Esophagus squamous epithelium (tissue), 5 donors: ENCODE data around the gene SLU7. TPM values are rescaled to one million over a fixed set of nuclear protein-coding genes. Genes with fewer than 3 reads are reported as not detected.

Experiments used
- DNase-seq: peaks from one replicate; lab custom pipeline; 2025; lab: John Stamatoyannopoulos, UW
- H3K27ac ChIP-seq, 4 donors: fragments of 200-600 bp; sonication (generic); one replicate each; pipeline ENCODE4 v1.5.1; 2016 to 2019; ENCODE audit warnings: mild to moderate bottlenecking in 1 of 4
- H3K27me3 ChIP-seq, 4 donors: fragments of 200-600 bp; sonication (generic); 1 replicate in 3 of 4; 2 replicates in 1 of 4; pipeline versions ENCODE4 v1.5.1 to v1.6.0; 2017 to 2021; ENCODE audit warnings: antibody characterized with exemption in 1 of 4
- H3K36me3 ChIP-seq, 3 donors: fragments of 200-600 bp; sonication (generic); one replicate each; pipeline ENCODE4 v1.5.1; 2016 to 2019
- H3K4me1 ChIP-seq, 3 donors: fragments of 200-600 bp; sonication (generic); one replicate each; pipeline ENCODE4 v1.5.1; 2017 to 2019
- H3K4me3 ChIP-seq, 4 donors: fragments of 200-600 bp; sonication (generic); 1 replicate in 3 of 4; 2 replicates in 1 of 4; pipeline ENCODE4 v1.5.1; 2016 to 2019; ENCODE audit warnings: mild to moderate bottlenecking in 2 of 4, moderate library complexity in 1 of 4
- H3K9me3 ChIP-seq, 3 donors: fragments of 200-600 bp; sonication (generic); one replicate each; pipeline ENCODE4 v1.5.1; 2016 to 2019
- POLR2A ChIP-seq, 4 donors: fragments of 450-650 bp; IDR thresholded peaks; one replicate each; pipeline ENCODE4 v1.6.1; 2017; ENCODE audit warnings: antibody characterized with exemption in 4 of 4, mild to moderate bottlenecking in 4 of 4, moderate library complexity in 3 of 4
- WGBS, 2 donors: methylation state at CpG; one replicate each; pipeline ENCODE4 v1.1.5; 2018; 5-methylcytosine and 5-hydroxymethylcytosine counted together
- intact Hi-C: fragments of 100-400 bp; cut with DNase I; formaldehyde crosslinking; loops from one replicate; pipeline ENCODE4 v1.15.0; 2022
- total RNA-seq, 4 donors: library from RNA; depleted of rRNA; stranded (reverse); fragments of >200 nt; gene quantifications; one replicate each; pipeline ENCODE4 v1.1.0, GENCODE V29; 2016
- TF ChIP-seq, protein P1 (sequence below), 6 experiments: fragments of 450-650 bp in 4 of 6; fragments of 200-600 bp in 2 of 6; sonication (generic) in 2 of 6; IDR thresholded peaks; one replicate each; pipeline ENCODE4 v1.5.1; 2016 to 2019; ENCODE audit warnings: antibody characterized with exemption in 6 of 6, mild to moderate bottlenecking in 4 of 6, moderate library complexity in 4 of 6
- donor health status: DM: yes; HTN: yes; CAD: no.

Gene SLU7
- total RNA-seq, 4 donors from 2014 or later, result 31.9 to 70.2 (median 45.1) TPM

DNA sequence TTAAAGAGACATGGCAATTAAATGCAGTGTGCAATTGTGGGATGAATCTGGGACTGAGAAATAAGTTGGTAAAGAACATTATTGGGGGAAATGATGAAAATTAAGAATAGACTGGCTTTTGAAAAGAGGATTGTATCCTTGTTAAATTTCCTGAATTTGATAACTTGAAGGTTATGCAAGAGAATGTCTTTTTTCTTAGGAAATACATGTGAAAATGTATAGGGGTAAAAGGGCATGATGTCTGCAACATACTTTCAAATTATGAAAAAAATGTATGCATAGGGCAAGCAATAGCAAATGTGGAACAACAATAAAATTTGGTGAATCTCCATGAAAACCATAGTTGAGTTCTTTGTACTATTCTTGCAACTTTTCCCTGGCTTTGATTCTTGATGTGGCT is 26.9 kb upstream of the SLU7 start:
- Histone ChIP-seq H3K36me3 (no peaks in the 10 kb centered on the region), H3K27me3 (no peaks in the 10 kb centered on the region), H3K4me1 (peaks cover 0 to 4% (median 0%) of the 10 kb centered on the region in 3 donors), H3K27ac (no peak overlapping the region), H3K4me3 (no peak overlapping the region), H3K9me3 (no peaks in the 10 kb centered on the region)
- TF ChIP-seq, protein P1, sequence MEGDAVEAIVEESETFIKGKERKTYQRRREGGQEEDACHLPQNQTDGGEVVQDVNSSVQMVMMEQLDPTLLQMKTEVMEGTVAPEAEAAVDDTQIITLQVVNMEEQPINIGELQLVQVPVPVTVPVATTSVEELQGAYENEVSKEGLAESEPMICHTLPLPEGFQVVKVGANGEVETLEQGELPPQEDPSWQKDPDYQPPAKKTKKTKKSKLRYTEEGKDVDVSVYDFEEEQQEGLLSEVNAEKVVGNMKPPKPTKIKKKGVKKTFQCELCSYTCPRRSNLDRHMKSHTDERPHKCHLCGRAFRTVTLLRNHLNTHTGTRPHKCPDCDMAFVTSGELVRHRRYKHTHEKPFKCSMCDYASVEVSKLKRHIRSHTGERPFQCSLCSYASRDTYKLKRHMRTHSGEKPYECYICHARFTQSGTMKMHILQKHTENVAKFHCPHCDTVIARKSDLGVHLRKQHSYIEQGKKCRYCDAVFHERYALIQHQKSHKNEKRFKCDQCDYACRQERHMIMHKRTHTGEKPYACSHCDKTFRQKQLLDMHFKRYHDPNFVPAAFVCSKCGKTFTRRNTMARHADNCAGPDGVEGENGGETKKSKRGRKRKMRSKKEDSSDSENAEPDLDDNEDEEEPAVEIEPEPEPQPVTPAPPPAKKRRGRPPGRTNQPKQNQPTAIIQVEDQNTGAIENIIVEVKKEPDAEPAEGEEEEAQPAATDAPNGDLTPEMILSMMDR (IDR thresholded peaks at IDR 0.05), result no peak
- DNase-seq, result no peak
- intact Hi-C loops, result loop anchor here (10.0 kb wide), 1 partner anchor 59 kb away; no protein-coding TSS in a partner anchor

DNA sequence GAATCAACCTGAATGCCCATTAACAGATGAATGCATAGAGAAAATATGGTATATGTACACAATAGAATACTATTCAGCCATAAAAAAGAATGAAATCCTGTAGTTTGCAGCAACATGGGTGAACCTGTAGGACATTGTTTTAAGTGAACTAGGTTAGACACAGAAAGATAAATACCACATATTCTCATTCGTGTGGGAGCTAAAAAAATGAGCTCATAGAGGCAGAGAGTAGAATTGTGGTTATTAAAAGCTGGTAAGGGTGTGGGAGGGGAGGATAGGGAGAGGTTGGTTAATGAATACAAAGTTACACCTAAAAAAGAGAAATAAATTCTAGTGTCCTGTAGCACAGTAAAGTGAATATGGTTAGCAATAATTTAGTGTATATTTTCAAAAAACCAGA is 26.3 kb upstream of the SLU7 start:
- Histone ChIP-seq H3K27ac (no peak overlapping the region), H3K9me3 (no peaks in the 10 kb centered on the region), H3K4me1 (peaks cover 0 to 4% (median 0%) of the 10 kb centered on the region in 3 donors), H3K27me3 (no peaks in the 10 kb centered on the region), H3K4me3 (no peak overlapping the region), H3K36me3 (no peaks in the 10 kb centered on the region)
- no peak for DNase-seq
- no peak for TF ChIP-seq POLR2A (IDR thresholded peaks at IDR 0.05)
- TF ChIP-seq, protein P1 (IDR thresholded peaks at IDR 0.05), result no peak
- intact Hi-C loops, result loop anchor here (10.0 kb wide), 1 partner anchor 60 kb away; no protein-coding TSS in a partner anchor
- WGBS, 2 donors, result 56 to 68% methylated on average over 1 of the region's 1 CpG

DNA sequence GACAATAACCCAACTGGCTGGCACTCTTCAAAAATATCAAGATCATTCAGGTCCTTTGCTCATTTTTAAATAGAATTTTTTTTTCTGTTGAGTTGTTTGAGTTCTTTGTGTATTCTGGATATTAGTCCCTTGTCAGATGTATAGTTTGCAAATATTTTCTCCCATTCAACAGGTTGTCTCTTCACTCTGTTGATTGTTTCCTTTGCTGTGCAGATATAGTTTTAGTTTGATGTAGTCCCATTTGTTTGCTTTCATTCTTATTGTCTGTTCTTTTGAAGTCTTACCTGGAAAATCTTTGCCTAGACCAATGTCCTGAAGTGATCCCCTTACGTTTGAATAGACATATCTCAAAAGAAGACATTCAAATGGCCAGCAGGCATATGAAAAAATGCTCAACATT is 25.5 kb upstream of the SLU7 start:
- Histone ChIP-seq H3K4me1 (peaks cover 0 to 4% (median 1%) of the 10 kb centered on the region in 3 donors), H3K27ac (no peak overlapping the region), H3K36me3 (no peaks in the 10 kb centered on the region), H3K27me3 (no peaks in the 10 kb centered on the region), H3K9me3 (no peaks in the 10 kb centered on the region), H3K4me3 (no peak overlapping the region)
- intact Hi-C loops, result loop anchor here (10.0 kb wide), 1 partner anchor 60 kb away; no protein-coding TSS in a partner anchor
- 62 to 83% methylated on average over 1 of the region's 1 CpG for WGBS, 2 donors
- TF ChIP-seq, protein P1 (IDR thresholded peaks at IDR 0.05), result no peak
- no peak for TF ChIP-seq POLR2A (IDR thresholded peaks at IDR 0.05)
- DNase-seq, result no peak

DNA sequence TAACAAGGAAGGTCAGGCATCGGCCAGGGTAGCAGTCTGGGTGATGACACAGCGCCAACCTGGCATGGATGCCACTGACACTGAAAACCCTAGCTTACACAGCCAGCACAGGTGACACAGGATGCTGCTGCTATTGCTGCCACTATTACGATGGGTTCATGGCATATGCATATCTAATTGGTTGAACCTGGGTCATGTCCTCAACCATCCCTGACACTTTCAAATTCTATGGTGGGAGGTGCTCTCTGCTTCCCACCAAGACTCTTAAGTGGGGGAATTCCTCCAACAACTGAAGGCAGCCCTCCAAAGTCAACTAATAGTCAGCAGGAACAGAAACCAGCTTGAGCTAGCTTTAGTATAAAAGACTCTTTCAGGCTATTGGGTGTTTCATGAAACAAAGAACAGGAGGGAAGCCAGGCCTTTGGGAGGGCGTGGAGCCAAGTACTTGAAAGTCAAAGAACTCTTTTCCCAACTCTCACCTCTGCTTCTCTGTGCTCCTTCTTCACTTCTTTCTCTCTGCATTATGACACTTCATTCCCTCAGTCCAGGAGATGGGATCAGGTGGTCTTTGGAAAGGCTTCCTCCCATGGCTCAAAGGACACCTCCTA is 24.0 kb upstream of the SLU7 start:
- no peak for TF ChIP-seq POLR2A (IDR thresholded peaks at IDR 0.05)
- TF ChIP-seq, protein P1 (IDR thresholded peaks at IDR 0.05), result no peak
- no peaks in the 10 kb centered on the region for H3K36me3 ChIP-seq
- DNase-seq, result no peak
- WGBS, 2 donors, result 51 to 54% methylated on average over 4 of the region's 4 CpGs
- peaks cover 4 to 17% (median 4%) of the 10 kb centered on the region in 3 donors for H3K4me1 ChIP-seq
- H3K27me3 ChIP-seq, result no peaks in the 10 kb centered on the region
- intact Hi-C loops, result loop anchor here (10.0 kb wide), 1 partner anchor 62 kb away; no protein-coding TSS in a partner anchor
- H3K27ac ChIP-seq, result no peak overlapping the region
- H3K4me3 ChIP-seq, result no peak overlapping the region
- H3K9me3 ChIP-seq, result no peaks in the 10 kb centered on the region

DNA sequence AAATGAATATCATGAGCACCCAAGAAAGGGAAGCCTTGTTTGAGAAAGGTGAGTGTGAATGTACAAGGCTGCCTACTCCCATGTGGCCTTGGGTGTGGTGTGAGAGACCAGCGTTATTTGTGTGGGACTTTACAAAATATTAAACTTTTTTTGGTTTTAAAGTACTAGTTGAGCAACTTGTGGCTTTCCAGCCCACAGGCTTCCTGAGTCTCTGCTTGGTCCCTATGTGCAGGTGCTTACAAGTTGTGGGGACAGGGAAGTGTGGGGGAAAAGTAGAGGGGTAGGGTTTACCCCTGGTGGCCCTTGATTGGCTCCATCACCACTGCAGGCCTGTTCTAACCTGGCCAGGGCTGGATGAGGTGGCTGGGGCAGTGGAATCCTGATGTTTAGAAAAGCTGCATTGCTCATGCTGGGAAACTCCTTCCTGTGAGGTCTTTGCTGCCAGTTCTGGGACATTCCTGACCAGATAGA is 22.5 kb upstream of the SLU7 start:
- 0 to 10% methylated on average over 1 of the region's 1 CpG for WGBS, 2 donors
- Histone ChIP-seq H3K27me3 (no peaks in the 10 kb centered on the region), H3K9me3 (no peaks in the 10 kb centered on the region), H3K36me3 (no peaks in the 10 kb centered on the region), H3K4me1 (peaks cover 4 to 17% (median 4%) of the 10 kb centered on the region in 3 donors), H3K27ac (no peak overlapping the region), H3K4me3 (no peak overlapping the region)
- intact Hi-C loops, result loop anchor here (10.0 kb wide), 1 partner anchor 63 kb away; no protein-coding TSS in a partner anchor
- DNase-seq, result no peak
- no peak for TF ChIP-seq POLR2A (IDR thresholded peaks at IDR 0.05)
- TF ChIP-seq, protein P1 (IDR thresholded peaks at IDR 0.05), result no peak
